K562 (cell line): ENCODE measurements around the gene COL25A1. TPM values are rescaled to one million over a fixed set of nuclear protein-coding genes. Genes with fewer than 3 reads are reported as not detected.

Experiments used
- ARID1B ChIP-seq: fragments of 450-650 bp; IDR thresholded peaks from 2 replicates; pipeline ENCODE4 v1.6.1; 2016; ENCODE audit warnings: antibody characterized with exemption, mild to moderate bottlenecking, inconsistent platforms
- CBFA2T3 ChIP-seq: fragments of 450-650 bp; IDR thresholded peaks from 2 replicates; pipeline ENCODE4 v1.6.1; 2017
- COPS2 ChIP-seq: fragments of 450-650 bp; conservative IDR thresholded peaks from 2 replicates; pipeline ENCODE4 v1.6.1; 2016; ENCODE audit warnings: mild to moderate bottlenecking, moderate library complexity
- DPF2 ChIP-seq: fragments of 450-650 bp; IDR thresholded peaks from 2 replicates; pipeline ENCODE4 v1.6.1; 2016
- EP300 ChIP-seq: IDR thresholded peaks from 2 replicates; pipeline ENCODE4 v1.6.1; 2012; ENCODE audit warnings: low read length, improper control_type of control experiment
- HDAC2 ChIP-seq: fragments of 450-650 bp; IDR thresholded peaks from 2 replicates; pipeline ENCODE4 v1.6.1; 2016; ENCODE audit warnings: mild to moderate bottlenecking
- MAZ ChIP-seq, 2 experiments: fragments of 450-650 bp in 1 of 2; sonication (generic) in 1 of 2; formaldehyde crosslinking; IDR thresholded peaks in 1 of 2; conservative IDR thresholded peaks in 1 of 2; 2 replicates each; pipeline versions ENCODE4 v1.4.0 to v1.5.0; 2020; ENCODE audit warnings: mild to moderate bottlenecking in 1 of 2, missing genetic modification reagents in 1 of 2
- RBM34 ChIP-seq: fragments of 200-400 bp; formaldehyde crosslinking; IDR thresholded peaks from 2 replicates; pipeline ENCODE4 v1.6.1; 2018; ENCODE audit warnings: low read length, borderline replicate concordance; ENCODE audit not compliant: insufficient read depth
- SAFB ChIP-seq: fragments of 200-400 bp; formaldehyde crosslinking; IDR thresholded peaks from 2 replicates; pipeline ENCODE4 v1.6.1; 2017; ENCODE audit warnings: low read depth, low read length, borderline replicate concordance
- SMARCA4 ChIP-seq: fragments of 450-650 bp; IDR thresholded peaks from 2 replicates; pipeline ENCODE4 v1.6.1; 2016
- TEAD4 ChIP-seq, 2 experiments: sonication (generic) in 1 of 2; formaldehyde crosslinking in 1 of 2; IDR thresholded peaks; 2 replicates each; pipeline versions ENCODE4 v1.6.1 to v1.8.0; 2012 to 2022; ENCODE audit warnings: borderline replicate concordance in 1 of 2, inconsistent platforms in 1 of 2, low read length in 1 of 2, mild to moderate bottlenecking in 1 of 2, missing genetic modification reagents in 1 of 2
- VEZF1 ChIP-seq: fragments of 200-800 bp; sonication (Bioruptor generic); IDR thresholded peaks from 2 replicates; pipeline ENCODE4 v1.6.1; 2017; ENCODE audit warnings: missing genetic modification characterization, missing compliant biosample characterization
- ZNF589 ChIP-seq: fragments of 200-800 bp; sonication (Bioruptor generic); IDR thresholded peaks from 2 replicates; pipeline ENCODE4 v1.6.1; 2016; ENCODE audit warnings: low read depth, missing genetic modification characterization, missing compliant biosample characterization
- ZNF696 ChIP-seq: fragments of 250-450 bp; sonication (Bioruptor Pico); conservative IDR thresholded peaks from 2 replicates; pipeline ENCODE4 v1.4.0; 2020; ENCODE audit warnings: mild to moderate bottlenecking, moderate library complexity
- ZSCAN32 ChIP-seq: fragments of 450-650 bp; formaldehyde crosslinking; IDR thresholded peaks from 2 replicates; pipeline ENCODE4 v1.4.0; 2020; ENCODE audit warnings: mild to moderate bottlenecking, moderate library complexity
- polyA plus RNA-seq, 8 experiments: library from polyadenylated mRNA; depleted of rRNA in 4 of 8; stranded (reverse) in 5 of 8; unstranded in 3 of 8; fragments of >200 nt; fragmentation: Nextera tagmentation in 2 of 8; fragmentation: Illumina TruSeq in 1 of 8; extraction: Ambion mirVana in 2 of 8; extraction: Trizol in 1 of 8; gene quantifications; 2 replicates each; pipeline versions ENCODE4 v1.2.1 to v1.2.3, GENCODE V29; 2011 to 2014; ENCODE audit warnings: inconsistent platforms in 1 of 8, missing spikeins in 1 of 8
- total RNA-seq, 7 experiments: library from RNA; depleted of rRNA in 6 of 7; stranded (reverse); fragments of >200 nt in 6 of 7; fragmentation: Illumina TruSeq in 2 of 7; extraction: Trizol in 2 of 7; gene quantifications; 2 replicates each; pipeline versions ENCODE4 v1.2.1 to v1.2.3, GENCODE V29; 2011 to 2021; ENCODE audit warnings: low replicate concordance in 1 of 7
- TF ChIP-seq, protein P1 (sequence below): fragments of 200-600 bp; sonication (generic); IDR thresholded peaks from one replicate; pipeline ENCODE4 v1.6.1; 2012; ENCODE audit warnings: mild to moderate bottlenecking, low read depth, low read length, inconsistent platforms

Gene COL25A1
- total and polyA plus RNA-seq, 9 of the 15 experiments (the other 6 are each of a cell fraction or from before 2014, with no cell fraction given), result 0.03 to 0.62 (median 0.27) TPM

GRCh38 chr4:109046471-109047201, 255.8 kb downstream of the COL25A1 start (continued):
- no peak for TF ChIP-seq VEZF1
- peak; percentile 57 for TF ChIP-seq CBFA2T3
- TF ChIP-seq TEAD4 (IDR thresholded peaks at IDR 0.05; ENCODE audit: low read length), result peak; percentile 21; the same call in 1 of the 2 replicates
- TF ChIP-seq TEAD4 (CRISPR knock-in tag; IDR thresholded peaks at IDR 0.05; ENCODE audit: borderline replicate concordance), result no peak
- peak; percentile 49 for TF ChIP-seq ARID1B
- TF ChIP-seq ZNF589 (CRISPR knock-in tag), result no peak
- no peak for TF ChIP-seq HDAC2
- TF ChIP-seq ZNF696 (CRISPR knock-in tag), result no peak
- no peak for TF ChIP-seq RBM34
- TF ChIP-seq SAFB, result no peak
- 0 out of 2 replicates have a peak, but pooled peaks have one; percentile 34 for TF ChIP-seq DPF2
- TF ChIP-seq COPS2, result no peak
- peak in 1 of 2 experiments; percentile 31; a peak in 1 of 4 replicates for TF ChIP-seq MAZ (CRISPR knock-in tag; conservative IDR thresholded peaks at IDR 0.05 in 1 of 2, IDR thresholded peaks at IDR 0.05 in 1 of 2)
- TF ChIP-seq SMARCA4, result peak; percentile 50
- TF ChIP-seq EP300, result peak; percentile 53; the same call in 1 of the 2 replicates
- TF ChIP-seq ZSCAN32 (CRISPR knock-in tag), result no peak
- TF ChIP-seq, protein P1, sequence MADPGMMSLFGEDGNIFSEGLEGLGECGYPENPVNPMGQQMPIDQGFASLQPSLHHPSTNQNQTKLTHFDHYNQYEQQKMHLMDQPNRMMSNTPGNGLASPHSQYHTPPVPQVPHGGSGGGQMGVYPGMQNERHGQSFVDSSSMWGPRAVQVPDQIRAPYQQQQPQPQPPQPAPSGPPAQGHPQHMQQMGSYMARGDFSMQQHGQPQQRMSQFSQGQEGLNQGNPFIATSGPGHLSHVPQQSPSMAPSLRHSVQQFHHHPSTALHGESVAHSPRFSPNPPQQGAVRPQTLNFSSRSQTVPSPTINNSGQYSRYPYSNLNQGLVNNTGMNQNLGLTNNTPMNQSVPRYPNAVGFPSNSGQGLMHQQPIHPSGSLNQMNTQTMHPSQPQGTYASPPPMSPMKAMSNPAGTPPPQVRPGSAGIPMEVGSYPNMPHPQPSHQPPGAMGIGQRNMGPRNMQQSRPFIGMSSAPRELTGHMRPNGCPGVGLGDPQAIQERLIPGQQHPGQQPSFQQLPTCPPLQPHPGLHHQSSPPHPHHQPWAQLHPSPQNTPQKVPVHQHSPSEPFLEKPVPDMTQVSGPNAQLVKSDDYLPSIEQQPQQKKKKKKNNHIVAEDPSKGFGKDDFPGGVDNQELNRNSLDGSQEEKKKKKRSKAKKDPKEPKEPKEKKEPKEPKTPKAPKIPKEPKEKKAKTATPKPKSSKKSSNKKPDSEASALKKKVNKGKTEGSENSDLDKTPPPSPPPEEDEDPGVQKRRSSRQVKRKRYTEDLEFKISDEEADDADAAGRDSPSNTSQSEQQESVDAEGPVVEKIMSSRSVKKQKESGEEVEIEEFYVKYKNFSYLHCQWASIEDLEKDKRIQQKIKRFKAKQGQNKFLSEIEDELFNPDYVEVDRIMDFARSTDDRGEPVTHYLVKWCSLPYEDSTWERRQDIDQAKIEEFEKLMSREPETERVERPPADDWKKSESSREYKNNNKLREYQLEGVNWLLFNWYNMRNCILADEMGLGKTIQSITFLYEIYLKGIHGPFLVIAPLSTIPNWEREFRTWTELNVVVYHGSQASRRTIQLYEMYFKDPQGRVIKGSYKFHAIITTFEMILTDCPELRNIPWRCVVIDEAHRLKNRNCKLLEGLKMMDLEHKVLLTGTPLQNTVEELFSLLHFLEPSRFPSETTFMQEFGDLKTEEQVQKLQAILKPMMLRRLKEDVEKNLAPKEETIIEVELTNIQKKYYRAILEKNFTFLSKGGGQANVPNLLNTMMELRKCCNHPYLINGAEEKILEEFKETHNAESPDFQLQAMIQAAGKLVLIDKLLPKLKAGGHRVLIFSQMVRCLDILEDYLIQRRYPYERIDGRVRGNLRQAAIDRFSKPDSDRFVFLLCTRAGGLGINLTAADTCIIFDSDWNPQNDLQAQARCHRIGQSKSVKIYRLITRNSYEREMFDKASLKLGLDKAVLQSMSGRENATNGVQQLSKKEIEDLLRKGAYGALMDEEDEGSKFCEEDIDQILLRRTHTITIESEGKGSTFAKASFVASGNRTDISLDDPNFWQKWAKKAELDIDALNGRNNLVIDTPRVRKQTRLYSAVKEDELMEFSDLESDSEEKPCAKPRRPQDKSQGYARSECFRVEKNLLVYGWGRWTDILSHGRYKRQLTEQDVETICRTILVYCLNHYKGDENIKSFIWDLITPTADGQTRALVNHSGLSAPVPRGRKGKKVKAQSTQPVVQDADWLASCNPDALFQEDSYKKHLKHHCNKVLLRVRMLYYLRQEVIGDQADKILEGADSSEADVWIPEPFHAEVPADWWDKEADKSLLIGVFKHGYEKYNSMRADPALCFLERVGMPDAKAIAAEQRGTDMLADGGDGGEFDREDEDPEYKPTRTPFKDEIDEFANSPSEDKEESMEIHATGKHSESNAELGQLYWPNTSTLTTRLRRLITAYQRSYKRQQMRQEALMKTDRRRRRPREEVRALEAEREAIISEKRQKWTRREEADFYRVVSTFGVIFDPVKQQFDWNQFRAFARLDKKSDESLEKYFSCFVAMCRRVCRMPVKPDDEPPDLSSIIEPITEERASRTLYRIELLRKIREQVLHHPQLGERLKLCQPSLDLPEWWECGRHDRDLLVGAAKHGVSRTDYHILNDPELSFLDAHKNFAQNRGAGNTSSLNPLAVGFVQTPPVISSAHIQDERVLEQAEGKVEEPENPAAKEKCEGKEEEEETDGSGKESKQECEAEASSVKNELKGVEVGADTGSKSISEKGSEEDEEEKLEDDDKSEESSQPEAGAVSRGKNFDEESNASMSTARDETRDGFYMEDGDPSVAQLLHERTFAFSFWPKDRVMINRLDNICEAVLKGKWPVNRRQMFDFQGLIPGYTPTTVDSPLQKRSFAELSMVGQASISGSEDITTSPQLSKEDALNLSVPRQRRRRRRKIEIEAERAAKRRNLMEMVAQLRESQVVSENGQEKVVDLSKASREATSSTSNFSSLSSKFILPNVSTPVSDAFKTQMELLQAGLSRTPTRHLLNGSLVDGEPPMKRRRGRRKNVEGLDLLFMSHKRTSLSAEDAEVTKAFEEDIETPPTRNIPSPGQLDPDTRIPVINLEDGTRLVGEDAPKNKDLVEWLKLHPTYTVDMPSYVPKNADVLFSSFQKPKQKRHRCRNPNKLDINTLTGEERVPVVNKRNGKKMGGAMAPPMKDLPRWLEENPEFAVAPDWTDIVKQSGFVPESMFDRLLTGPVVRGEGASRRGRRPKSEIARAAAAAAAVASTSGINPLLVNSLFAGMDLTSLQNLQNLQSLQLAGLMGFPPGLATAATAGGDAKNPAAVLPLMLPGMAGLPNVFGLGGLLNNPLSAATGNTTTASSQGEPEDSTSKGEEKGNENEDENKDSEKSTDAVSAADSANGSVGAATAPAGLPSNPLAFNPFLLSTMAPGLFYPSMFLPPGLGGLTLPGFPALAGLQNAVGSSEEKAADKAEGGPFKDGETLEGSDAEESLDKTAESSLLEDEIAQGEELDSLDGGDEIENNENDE, result peak; percentile 55
